LNCaP clone FGC (cell line): ENCODE results near the gene HLA-E.

Experiments used
- DNase-seq: peaks from one replicate; pipeline ENCODE4 v3.0.0-alpha.2; 2011; ENCODE audit warnings: low read depth
- H3K4me3 ChIP-seq: 2 replicates; pipeline ENCODE4 v1.5.1; 2011; ENCODE audit warnings: mild to moderate bottlenecking, low read depth, low read length, control low read depth
- TF ChIP-seq, protein P1 (sequence below): IDR thresholded peaks from 2 replicates; pipeline ENCODE4 v1.5.1; 2012; ENCODE audit warnings: mild to moderate bottlenecking; ENCODE audit not compliant: control insufficient read depth, insufficient read depth; ENCODE audit errors: extremely low read depth

Gene HLA-E

DNA sequence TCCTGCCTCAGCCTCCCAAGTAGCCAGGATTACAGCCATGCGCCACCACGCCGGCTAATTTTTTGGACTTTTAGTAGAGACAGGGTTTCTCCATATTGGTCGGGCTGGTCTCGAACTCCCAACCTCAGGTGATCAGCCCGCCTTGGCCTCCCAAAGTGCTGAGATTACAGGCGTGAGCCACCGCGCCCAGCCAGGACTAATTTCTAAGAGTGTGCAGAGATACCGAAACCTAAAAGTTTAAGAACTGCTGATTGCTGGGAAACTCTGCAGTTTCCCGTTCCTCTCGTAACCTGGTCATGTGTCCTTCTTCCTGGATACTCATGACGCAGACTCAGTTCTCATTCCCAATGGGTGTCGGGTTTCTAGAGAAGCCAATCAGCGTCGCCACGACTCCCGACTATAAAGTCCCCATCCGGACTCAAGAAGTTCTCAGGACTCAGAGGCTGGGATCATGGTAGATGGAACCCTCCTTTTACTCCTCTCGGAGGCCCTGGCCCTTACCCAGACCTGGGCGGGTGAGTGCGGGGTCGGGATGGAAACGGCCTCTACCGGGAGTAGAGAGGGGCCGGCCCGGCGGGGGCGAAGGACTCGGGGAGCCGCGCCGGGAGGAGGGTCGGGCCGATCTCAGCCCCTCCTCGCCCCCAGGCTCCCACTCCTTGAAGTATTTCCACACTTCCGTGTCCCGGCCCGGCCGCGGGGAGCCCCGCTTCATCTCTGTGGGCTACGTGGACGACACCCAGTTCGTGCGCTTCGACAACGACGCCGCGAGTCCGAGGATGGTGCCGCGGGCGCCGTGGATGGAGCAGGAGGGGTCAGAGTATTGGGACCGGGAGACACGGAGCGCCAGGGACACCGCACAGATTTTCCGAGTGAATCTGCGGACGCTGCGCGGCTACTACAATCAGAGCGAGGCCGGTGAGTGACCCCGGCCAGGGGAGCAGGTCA, at the start of gene HLA-E:
Gene HLA-E (plus strand): TSS at position 429 of the 945 bp plus-strand sequence. CDS start 23 bp downstream, at position 452.
- peak within 1 kb of the TSS; percentile 72 for H3K4me3 ChIP-seq
- TF ChIP-seq, protein P1, sequence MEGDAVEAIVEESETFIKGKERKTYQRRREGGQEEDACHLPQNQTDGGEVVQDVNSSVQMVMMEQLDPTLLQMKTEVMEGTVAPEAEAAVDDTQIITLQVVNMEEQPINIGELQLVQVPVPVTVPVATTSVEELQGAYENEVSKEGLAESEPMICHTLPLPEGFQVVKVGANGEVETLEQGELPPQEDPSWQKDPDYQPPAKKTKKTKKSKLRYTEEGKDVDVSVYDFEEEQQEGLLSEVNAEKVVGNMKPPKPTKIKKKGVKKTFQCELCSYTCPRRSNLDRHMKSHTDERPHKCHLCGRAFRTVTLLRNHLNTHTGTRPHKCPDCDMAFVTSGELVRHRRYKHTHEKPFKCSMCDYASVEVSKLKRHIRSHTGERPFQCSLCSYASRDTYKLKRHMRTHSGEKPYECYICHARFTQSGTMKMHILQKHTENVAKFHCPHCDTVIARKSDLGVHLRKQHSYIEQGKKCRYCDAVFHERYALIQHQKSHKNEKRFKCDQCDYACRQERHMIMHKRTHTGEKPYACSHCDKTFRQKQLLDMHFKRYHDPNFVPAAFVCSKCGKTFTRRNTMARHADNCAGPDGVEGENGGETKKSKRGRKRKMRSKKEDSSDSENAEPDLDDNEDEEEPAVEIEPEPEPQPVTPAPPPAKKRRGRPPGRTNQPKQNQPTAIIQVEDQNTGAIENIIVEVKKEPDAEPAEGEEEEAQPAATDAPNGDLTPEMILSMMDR: no peak
- peak; percentile 93 for DNase-seq

DNA sequence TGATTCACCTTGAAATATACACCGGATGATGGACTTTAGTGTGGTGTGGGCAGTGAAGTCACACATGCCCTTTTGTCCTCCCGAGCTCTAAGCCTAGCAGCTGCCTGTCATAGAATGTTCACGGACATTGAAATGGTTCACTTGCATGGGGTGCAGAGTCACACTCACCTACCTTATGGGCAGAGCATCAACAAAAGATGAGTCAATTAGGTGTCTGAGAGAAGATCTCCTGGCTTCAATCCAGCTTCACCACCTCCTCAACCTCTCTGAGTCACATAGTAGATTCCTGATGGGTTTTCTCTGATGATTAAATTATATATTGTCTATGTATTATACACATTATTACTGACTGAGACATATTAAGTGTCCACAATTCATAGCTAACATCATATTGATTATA, 48.1 kb upstream of the HLA-E start:
- TF ChIP-seq, protein P1: no peak
- no peak overlapping the region for H3K4me3 ChIP-seq
- DNase-seq: no peak

DNA sequence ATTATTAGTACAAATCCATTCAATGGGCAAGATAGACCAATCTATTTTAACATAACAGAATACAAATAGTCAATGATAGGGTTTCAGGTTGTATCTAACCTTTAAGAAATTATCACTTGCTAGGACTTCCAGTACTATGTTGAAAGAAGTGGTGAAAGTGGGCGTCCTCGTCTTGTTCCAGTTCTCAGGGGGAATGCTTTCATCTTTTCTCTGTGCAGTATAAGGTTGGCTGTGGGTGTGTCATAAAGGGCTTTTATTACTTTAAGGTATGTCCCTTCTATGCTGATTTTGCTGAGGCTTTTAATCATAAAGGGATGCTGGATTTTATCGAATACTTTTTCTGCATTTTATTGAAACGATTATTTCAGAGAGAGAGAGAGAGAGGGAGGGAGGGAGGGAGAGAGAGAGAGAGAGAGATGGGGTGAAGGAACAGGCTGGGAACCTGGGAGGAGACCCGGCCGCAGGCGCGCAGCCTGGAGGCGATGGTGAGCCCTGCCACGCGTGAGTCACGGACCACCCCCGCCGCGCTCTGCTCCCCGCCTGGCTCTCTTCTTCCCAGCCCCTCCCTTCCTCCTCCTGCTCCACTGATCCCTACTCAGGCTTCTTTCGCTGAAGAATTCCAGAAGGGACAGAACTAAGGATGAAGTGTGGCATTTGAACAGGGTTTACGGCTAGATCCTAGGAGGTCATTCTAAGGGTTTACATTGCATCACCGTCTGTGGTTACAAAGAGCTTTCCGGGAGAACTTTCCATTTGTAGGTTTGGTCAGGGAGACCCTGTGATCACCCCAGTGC, 45.5 kb upstream of the HLA-E start:
- TF ChIP-seq, protein P1: no peak
- H3K4me3 ChIP-seq: no peak overlapping the region
- DNase-seq: no peak

DNA sequence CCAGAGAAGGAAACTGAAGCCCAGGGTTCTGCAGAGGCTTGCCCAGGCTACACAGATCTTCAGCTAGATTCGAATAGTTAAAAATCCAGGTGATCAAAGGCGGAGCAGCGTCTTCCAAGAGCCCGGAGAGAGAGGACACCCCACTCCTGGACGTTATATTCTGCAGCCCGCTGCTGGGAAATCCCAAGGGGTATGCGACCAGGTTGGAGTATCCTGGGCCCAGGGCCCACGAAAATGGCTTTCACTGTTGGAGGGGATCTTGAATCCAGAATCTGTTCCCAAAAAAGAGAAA, 44.9 kb upstream of the HLA-E start:
- no peak for DNase-seq
- no peak overlapping the region for H3K4me3 ChIP-seq
- TF ChIP-seq, protein P1: no peak

DNA sequence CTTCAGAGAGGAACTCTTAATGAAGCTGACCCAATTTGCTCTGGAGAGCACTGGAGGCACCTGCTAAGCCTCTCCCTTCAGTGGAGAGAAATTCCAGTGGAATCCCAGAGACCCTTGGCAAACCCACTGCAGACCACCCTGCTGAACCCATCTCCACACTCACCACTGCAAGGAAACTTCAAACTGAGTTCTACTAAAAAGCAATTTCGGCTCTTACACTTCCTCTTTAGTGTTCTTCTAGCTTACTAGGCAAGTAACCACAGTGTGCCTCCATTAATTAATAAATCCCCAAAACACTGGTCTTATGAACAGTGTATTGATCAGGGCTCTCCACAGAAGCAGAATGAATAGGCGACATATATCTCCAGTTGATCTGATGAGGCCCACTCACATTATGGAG, 43.0 kb upstream of the HLA-E start:
- TF ChIP-seq, protein P1: no peak
- no peak for DNase-seq

DNA sequence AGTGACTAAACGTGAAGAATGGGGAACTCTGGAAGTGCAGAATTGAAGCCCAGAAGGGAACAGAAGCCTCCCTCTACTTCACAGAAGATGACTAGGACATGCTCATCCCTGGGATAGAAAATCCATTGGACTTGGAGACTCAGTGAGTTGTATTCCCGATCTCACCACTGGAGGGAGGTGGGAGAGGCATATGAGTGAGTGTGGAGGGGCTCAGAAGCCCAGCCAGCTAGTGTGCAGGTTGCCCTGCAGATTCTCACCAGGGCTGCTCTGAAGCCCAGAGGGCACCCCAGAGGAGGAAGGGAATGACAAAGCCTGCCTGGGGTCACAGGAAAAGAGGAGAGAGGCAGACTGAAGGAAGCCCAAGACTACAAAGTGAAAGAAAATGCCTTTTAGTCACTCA, 42.1 kb upstream of the HLA-E start:
- no peak for DNase-seq
- TF ChIP-seq, protein P1: no peak
- no peak overlapping the region for H3K4me3 ChIP-seq

More for the DNA sequence above, 43.0 kb upstream of the HLA-E start:
- H3K4me3 ChIP-seq: no peak overlapping the region
